H1 (cell line): ENCODE results near the gene JPH2. TPM values are rescaled to one million over a fixed set of nuclear protein-coding genes. Genes with fewer than 3 reads are reported as not detected.

Experiments used
- CTCF ChIA-PET: fragments of 300-600 bp; sonication (Branson Sonifier 250); formaldehyde crosslinking; loops from one replicate; lab custom pipeline; 2021; ENCODE audit not compliant: partially characterized antibody; lab: Charles Lee
- POLR2A ChIA-PET: fragments of 300-600 bp; sonication (Branson Sonifier 250); formaldehyde crosslinking; loops from one replicate; lab custom pipeline; 2021; ENCODE audit warnings: inconsistent platforms; ENCODE audit not compliant: partially characterized antibody; lab: Charles Lee
- DNase-seq, 2 experiments: peaks; one replicate each; pipeline versions ENCODE4 v3.0.0 to v3.0.0-alpha.2; 2010 to 2022; ENCODE audit warnings: low spot score in 2 of 2, low read depth in 1 of 2, mixed read lengths in 1 of 2
- FAIRE-seq: peaks from 2 replicates; lab custom pipeline; 2011; peaks lifted over from hg19 to GRCh38; lab: Jason Lieb, UNC
- H2AFZ ChIP-seq: 2 replicates; pipeline ENCODE4 v1.8.1; 2012; ENCODE audit warnings: low read length, inconsistent platforms
- H2AK5ac ChIP-seq: 2 replicates; pipeline ENCODE4 v1.6.1; 2013; ENCODE audit warnings: low read depth, low read length
- H2BK120ac ChIP-seq: replicated peaks from 2 replicates; pipeline ENCODE3; 2013; ENCODE audit warnings: low read depth, low read length, inconsistent platforms
- H2BK12ac ChIP-seq: 2 replicates; pipeline ENCODE4 v1.6.1; 2013; ENCODE audit warnings: low read depth, low read length
- H2BK15ac ChIP-seq: 2 replicates; pipeline ENCODE4 v1.6.1; 2013; ENCODE audit warnings: low read length
- H2BK20ac ChIP-seq: 2 replicates; pipeline ENCODE4 v1.6.1; 2013; ENCODE audit warnings: low read length
- H2BK5ac ChIP-seq: 2 replicates; pipeline ENCODE4 v1.6.1; 2013; ENCODE audit warnings: low read depth, low read length
- H3K14ac ChIP-seq: 2 replicates; pipeline ENCODE4 v1.6.1; 2013; ENCODE audit warnings: inconsistent platforms; ENCODE audit not compliant: insufficient read length
- H3K18ac ChIP-seq: 2 replicates; pipeline ENCODE4 v1.6.1; 2013; ENCODE audit warnings: low read length; ENCODE audit errors: extremely low read depth
- H3K23ac ChIP-seq: 2 replicates; pipeline ENCODE4 v1.6.1; 2013; ENCODE audit warnings: inconsistent platforms; ENCODE audit not compliant: insufficient read length
- H3K23me2 ChIP-seq: 2 replicates; pipeline ENCODE4 v1.6.1; 2013; ENCODE audit warnings: low read depth, low read length
- H3K27ac ChIP-seq: 2 replicates; pipeline ENCODE4 v1.6.1; 2011; ENCODE audit warnings: low read depth, low read length, inconsistent platforms
- H3K27me3 ChIP-seq, 4 experiments: replicated peaks in 1 of 4; 1 replicate in 1 of 4; 2 replicates in 3 of 4; pipeline versions ENCODE4 v1.6.1 to v1.8.1; 2011 to 2013; ENCODE audit warnings: low read length in 3 of 4, mild to moderate bottlenecking in 3 of 4, inconsistent platforms in 2 of 4, mixed read lengths in 2 of 4, moderate library complexity in 1 of 4; ENCODE audit not compliant: control insufficient read depth in 3 of 4, insufficient read depth in 3 of 4; ENCODE audit errors: extremely low read depth in 1 of 4
- H3K36me3 ChIP-seq, 4 experiments: 2 replicates each; pipeline versions ENCODE4 v1.6.1 to v1.8.1; 2011 to 2013; ENCODE audit warnings: mild to moderate bottlenecking in 4 of 4, low read length in 3 of 4, moderate library complexity in 2 of 4, control low read depth in 1 of 4, inconsistent platforms in 1 of 4; ENCODE audit not compliant: insufficient read depth in 4 of 4, control insufficient read depth in 2 of 4
- H3K4ac ChIP-seq: replicated peaks from 2 replicates; pipeline ENCODE3; 2013; ENCODE audit warnings: low read length, low read depth, mixed read lengths, inconsistent platforms; ENCODE audit not compliant: insufficient read length
- H3K4me1 ChIP-seq, 4 experiments: replicated peaks in 1 of 4; 1 replicate in 1 of 4; 2 replicates in 3 of 4; pipeline versions ENCODE4 v1.6.1 to v1.8.1; 2011 to 2013; ENCODE audit warnings: low read length in 3 of 4, inconsistent platforms in 2 of 4, mixed read lengths in 1 of 4; ENCODE audit not compliant: insufficient read depth in 4 of 4, control insufficient read depth in 3 of 4
- H3K4me2 ChIP-seq, 2 experiments: 2 replicates each; pipeline versions ENCODE4 v1.6.1 to v1.8.1; 2011 to 2013; ENCODE audit warnings: low read depth in 2 of 2, low read length in 2 of 2, control low read depth in 1 of 2, inconsistent platforms in 1 of 2, mild to moderate bottlenecking in 1 of 2; ENCODE audit not compliant: insufficient read depth in 1 of 2
- H3K4me3 ChIP-seq, 4 experiments: fragments of 200-600, 300-600 bp in 1 of 4; sonication (generic), shearing (Covaris generic), sonication (Bioruptor Twin) in 1 of 4; 2 replicates each; pipeline versions ENCODE4 v1.5.1 to v1.8.1; 2011 to 2016; ENCODE audit warnings: low read length in 4 of 4, low read depth in 3 of 4, control low read depth in 2 of 4, inconsistent platforms in 2 of 4, mild to moderate bottlenecking in 2 of 4, mixed read lengths in 1 of 4, moderate library complexity in 1 of 4; ENCODE audit not compliant: insufficient read depth in 2 of 4; ENCODE audit errors: extremely low read depth in 1 of 4
- H3K56ac ChIP-seq: replicated peaks from 2 replicates; pipeline ENCODE3; 2013; ENCODE audit warnings: low read depth, mild to moderate bottlenecking, mixed read lengths, low read length, inconsistent platforms; ENCODE audit not compliant: insufficient read length
- H3K79me1 ChIP-seq: 2 replicates; pipeline ENCODE4 v1.6.1; 2013; ENCODE audit warnings: low read depth, low read length, control low read depth
- H3K79me2 ChIP-seq, 2 experiments: 2 replicates each; pipeline versions ENCODE4 v1.6.1 to v1.8.1; 2012 to 2013; ENCODE audit warnings: low read length in 2 of 2, mild to moderate bottlenecking in 2 of 2, inconsistent platforms in 1 of 2; ENCODE audit not compliant: insufficient read depth in 2 of 2, control insufficient read depth in 1 of 2
- H3K9ac ChIP-seq, 4 experiments: replicated peaks in 1 of 4; 1 replicate in 1 of 4; 2 replicates in 3 of 4; pipeline versions ENCODE4 v1.6.1 to v1.8.1; 2011 to 2013; ENCODE audit warnings: low read depth in 3 of 4, low read length in 3 of 4, control low read depth in 2 of 4, mild to moderate bottlenecking in 2 of 4, moderate library complexity in 2 of 4, inconsistent platforms in 1 of 4; ENCODE audit errors: extremely low read depth in 1 of 4
- H3K9me3 ChIP-seq, 2 experiments: 2 replicates each; pipeline versions ENCODE4 v1.6.1 to v1.8.1; 2012 to 2013; ENCODE audit warnings: mild to moderate bottlenecking in 2 of 2, moderate library complexity in 2 of 2, control low read depth in 1 of 2, inconsistent platforms in 1 of 2, low read depth in 1 of 2, low read length in 1 of 2, mixed read lengths in 1 of 2; ENCODE audit not compliant: insufficient read depth in 2 of 2
- H4K20me1 ChIP-seq, 2 experiments: replicated peaks in 1 of 2; 2 replicates each; pipeline versions ENCODE3 to v1.8.1; 2011 to 2013; ENCODE audit warnings: inconsistent platforms in 2 of 2, low read length in 2 of 2, mild to moderate bottlenecking in 1 of 2; ENCODE audit not compliant: insufficient read depth in 2 of 2, control insufficient read depth in 1 of 2
- H4K5ac ChIP-seq: 2 replicates; pipeline ENCODE4 v1.6.1; 2013; ENCODE audit warnings: low read length, low read depth, mixed read lengths, inconsistent platforms; ENCODE audit not compliant: insufficient read length
- H4K8ac ChIP-seq: 2 replicates; pipeline ENCODE4 v1.8.0; 2013; ENCODE audit warnings: mild to moderate bottlenecking, moderate library complexity, low read length, inconsistent platforms; ENCODE audit not compliant: insufficient read depth; ENCODE audit errors: extremely low read depth
- H4K91ac ChIP-seq: replicated peaks from 2 replicates; pipeline ENCODE3; 2013; ENCODE audit warnings: low read length, mixed read lengths, inconsistent platforms; ENCODE audit not compliant: insufficient read length
- BACH1 ChIP-seq: IDR thresholded peaks from 2 replicates; pipeline ENCODE4 v1.6.1; 2012; ENCODE audit warnings: low read length, improper control_type of control experiment
- CHD1 ChIP-seq: IDR thresholded peaks from 2 replicates; pipeline ENCODE4 v1.6.1; 2012; ENCODE audit warnings: low read depth, low read length, improper control_type of control experiment
- FOSL1 ChIP-seq: IDR thresholded peaks from 2 replicates; pipeline ENCODE4 v1.6.1; 2011; ENCODE audit warnings: mild to moderate bottlenecking, low read depth, low read length, moderate library complexity; ENCODE audit not compliant: insufficient read depth
- POLR2A ChIP-seq, 2 experiments: IDR thresholded peaks; 1 replicate in 1 of 2; 2 replicates in 1 of 2; pipeline ENCODE4 v1.6.1; 2011; ENCODE audit warnings: low read depth in 2 of 2, low read length in 2 of 2, mild to moderate bottlenecking in 2 of 2; ENCODE audit errors: control extremely low read depth in 1 of 2
- RBBP5 ChIP-seq: IDR thresholded peaks from 2 replicates; pipeline ENCODE4 v1.7.1; 2012; ENCODE audit warnings: low read depth, mild to moderate bottlenecking, inconsistent platforms, low read length, moderate library complexity, borderline replicate concordance
- SP2 ChIP-seq: IDR thresholded peaks from 2 replicates; pipeline ENCODE4 v1.6.1; 2012; ENCODE audit warnings: mild to moderate bottlenecking, low read length, inconsistent platforms
- SRF ChIP-seq: IDR thresholded peaks from 2 replicates; pipeline ENCODE4 v1.6.1; 2011; ENCODE audit warnings: mild to moderate bottlenecking, low read depth, low read length, moderate library complexity
- SUZ12 ChIP-seq: fragments of 200-600 bp; sonication (generic); IDR thresholded peaks from 2 replicates; pipeline ENCODE4 v1.6.1; 2012; ENCODE audit warnings: mild to moderate bottlenecking, inconsistent platforms, low read length, moderate library complexity, mixed read lengths
- TEAD4 ChIP-seq: IDR thresholded peaks from 2 replicates; pipeline ENCODE4 v1.6.1; 2012; ENCODE audit warnings: low read depth, low read length, inconsistent platforms, mixed read lengths
- YY1 ChIP-seq: IDR thresholded peaks from 2 replicates; pipeline ENCODE4 v1.6.1; 2011; ENCODE audit warnings: low read depth, mild to moderate bottlenecking, low read length
- WGBS, 2 experiments: shearing (Covaris generic) in 1 of 2; methylation state at CpG; one replicate each; pipeline versions ENCODE4 v1.1.6 to v1.1.7; 2013 to 2015; ENCODE audit warnings: low lambda C conversion rate in 2 of 2, mixed read lengths in 2 of 2, inconsistent platforms in 1 of 2, low coverage in 1 of 2, missing lambda C conversion rate in 1 of 2; ENCODE audit not compliant: insufficient replicate concordance in 2 of 2, insufficient coverage in 1 of 2, insufficient read length in 1 of 2; ENCODE audit errors: extremely low coverage in 1 of 2, missing lambda C conversion rate in 1 of 2; 5-methylcytosine and 5-hydroxymethylcytosine counted together
- polyA plus RNA-seq, 7 experiments: library from polyadenylated mRNA; depleted of rRNA in 3 of 7; stranded (reverse) in 5 of 7; unstranded in 2 of 7; fragments of >200 nt in 5 of 7; fragments of 200-250 nt in 2 of 7; gene quantifications; 1 replicate in 5 of 7; 2 replicates in 1 of 7; 4 replicates in 1 of 7; pipeline versions ENCODE4 v1.2.1 to v1.2.3, GENCODE V29; 2011 to 2013; ENCODE audit warnings: missing spikeins in 2 of 7, mixed read lengths in 2 of 7
- total RNA-seq: library from RNA; stranded (reverse); fragmentation: NEBNext Ultra II Directional; extraction: Animal tissue kit (Norgen Biotek cat#: 25700); gene quantifications from 2 replicates; pipeline ENCODE4 v1.2.1, GENCODE V29; 2021
- TF ChIP-seq, protein P1 (sequence below): IDR thresholded peaks from 2 replicates; pipeline ENCODE4 v1.6.1; 2012; ENCODE audit warnings: low read length, inconsistent platforms

JPH2 gene
- total and polyA plus RNA-seq, 2 of the 8 experiments (the other 6 are each of a cell fraction or from before 2014, with no cell fraction given) = 0.59 to 1.3 TPM

DNA sequence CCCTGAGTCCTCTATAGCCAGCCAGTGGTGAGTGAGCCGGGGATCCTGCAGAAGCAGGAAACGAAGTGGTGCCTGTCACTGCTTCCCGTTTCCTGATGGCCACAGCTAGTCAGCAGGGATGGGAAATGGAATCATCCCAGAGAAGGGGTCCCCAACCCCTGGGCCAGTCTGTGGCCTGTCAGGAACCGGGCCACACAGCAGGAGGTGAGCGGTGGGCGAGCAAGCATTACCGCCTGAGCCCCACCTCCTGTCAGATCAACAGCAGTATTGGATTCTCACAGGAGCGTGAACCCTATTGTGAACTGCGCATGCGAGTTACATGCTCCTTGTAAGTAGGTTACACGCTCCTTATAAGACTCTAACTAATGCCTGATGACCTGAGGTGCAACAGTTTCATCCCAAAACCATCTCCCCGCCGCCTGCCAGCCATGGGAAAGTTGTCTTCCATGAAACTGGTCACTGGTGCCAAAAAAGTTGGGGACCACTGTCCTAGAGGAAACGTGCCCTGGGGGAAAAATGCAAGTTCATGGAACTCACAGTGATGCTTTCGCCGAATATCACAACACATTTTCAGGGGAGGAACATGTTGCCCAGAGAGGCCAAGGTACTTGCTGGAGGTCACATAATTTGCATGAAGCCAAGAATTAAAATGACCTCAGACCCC lies 113.8 kb downstream of the JPH2 start:
- Histone ChIP-seq H3K23me2 (no peaks in the 10 kb centered on the region), H3K27ac (no peak overlapping the region), H4K5ac (no peak overlapping the region), H2AK5ac (no peak overlapping the region), H3K56ac (no peak overlapping the region), H2AFZ (no peak overlapping the region), H4K20me1 (no peaks in the 10 kb centered on the region), H4K91ac (no peak overlapping the region), H3K14ac (no peak overlapping the region), H3K9ac (no peak overlapping the region), H3K79me2 (no peaks in the 10 kb centered on the region), H2BK12ac (no peak overlapping the region), H4K8ac (no peak overlapping the region), H3K4me3 (no peak overlapping the region), H3K36me3 (no peaks in the 10 kb centered on the region), H3K27me3 (no peaks in the 10 kb centered on the region), H2BK5ac (no peak overlapping the region), H3K79me1 (no peaks in the 10 kb centered on the region), H3K18ac (no peak overlapping the region), H2BK15ac (no peak overlapping the region), H3K4me1 (peaks cover 0 to 7% (median 1%) of the 10 kb centered on the region in 4 experiments; a peak in 3 of 7 replicates), H2BK120ac (no peak overlapping the region), H3K9me3 (no peaks in the 10 kb centered on the region), H3K4ac (no peak overlapping the region), H3K4me2 (no peak overlapping the region), H3K23ac (no peak overlapping the region), H2BK20ac (no peak overlapping the region)
- DNase-seq (peak in 1 of 2 experiments; percentile 36), FAIRE-seq (no peak)
- TF ChIP-seq CHD1 (no peak), RBBP5 (no peak), POLR2A (IDR thresholded peaks at IDR 0.05; ENCODE audit: control extremely low read depth in 1 of 2, low read depth in 2 of 2, low read length in 2 of 2) (no peak), SRF (no peak), FOSL1 (no peak), TEAD4 (no peak), SUZ12 (no peak), SP2 (no peak), BACH1 (no peak), YY1 (no peak)
- TF ChIP-seq, protein P1, sequence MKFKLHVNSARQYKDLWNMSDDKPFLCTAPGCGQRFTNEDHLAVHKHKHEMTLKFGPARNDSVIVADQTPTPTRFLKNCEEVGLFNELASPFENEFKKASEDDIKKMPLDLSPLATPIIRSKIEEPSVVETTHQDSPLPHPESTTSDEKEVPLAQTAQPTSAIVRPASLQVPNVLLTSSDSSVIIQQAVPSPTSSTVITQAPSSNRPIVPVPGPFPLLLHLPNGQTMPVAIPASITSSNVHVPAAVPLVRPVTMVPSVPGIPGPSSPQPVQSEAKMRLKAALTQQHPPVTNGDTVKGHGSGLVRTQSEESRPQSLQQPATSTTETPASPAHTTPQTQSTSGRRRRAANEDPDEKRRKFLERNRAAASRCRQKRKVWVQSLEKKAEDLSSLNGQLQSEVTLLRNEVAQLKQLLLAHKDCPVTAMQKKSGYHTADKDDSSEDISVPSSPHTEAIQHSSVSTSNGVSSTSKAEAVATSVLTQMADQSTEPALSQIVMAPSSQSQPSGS = no peak
- WGBS, 2 experiments = 78% methylated on average over 16 of the region's 16 CpGs; no CpG with 5 or more reads in 1 of the 2 experiments
- ChIA-PET POLR2A (no interaction called here), CTCF (interaction anchor here (1.7 to 3.0 kb wide), 2 partner anchors 8 to 323 kb away, joined by 3 to 19 read pairs; no protein-coding TSS in a partner anchor)
